HEK293T (cell line): ENCODE results near the gene DCHS2.

Experiments used
- BHLHE40 ChIP-seq: fragments of 450-650 bp; IDR thresholded peaks from 2 replicates; pipeline ENCODE4 v1.6.1; 2016; ENCODE audit warnings: mild to moderate bottlenecking, moderate library complexity, borderline replicate concordance
- CTBP1 ChIP-seq: fragments of 450-650 bp; IDR thresholded peaks from 2 replicates; pipeline ENCODE4 v1.6.1; 2016; ENCODE audit warnings: borderline replicate concordance
- ELF4 ChIP-seq: fragments of 450-650 bp; IDR thresholded peaks from 2 replicates; pipeline ENCODE4 v1.6.1; 2017; ENCODE audit warnings: antibody characterized with exemption
- FOXA1 ChIP-seq: fragments of 450-650 bp; IDR thresholded peaks from 2 replicates; pipeline ENCODE4 v1.6.1; 2016; ENCODE audit warnings: mild to moderate bottlenecking
- FOXM1 ChIP-seq: fragments of 450-650 bp; IDR thresholded peaks from 2 replicates; pipeline ENCODE4 v1.6.1; 2017; ENCODE audit warnings: mild to moderate bottlenecking, borderline replicate concordance
- HDGF ChIP-seq: fragments of 450-650 bp; IDR thresholded peaks from 2 replicates; pipeline ENCODE4 v1.6.1; 2017; ENCODE audit warnings: antibody characterized with exemption, borderline replicate concordance
- LEF1 ChIP-seq: fragments of 450-650 bp; IDR thresholded peaks from 2 replicates; pipeline ENCODE4 v1.6.1; 2017; ENCODE audit warnings: mild to moderate bottlenecking, borderline replicate concordance
- SP1 ChIP-seq: fragments of 450-650 bp; IDR thresholded peaks from 2 replicates; pipeline ENCODE4 v1.6.1; 2017
- SUZ12 ChIP-seq: fragments of 450-650 bp; IDR thresholded peaks from 2 replicates; pipeline ENCODE4 v1.6.1; 2016; ENCODE audit warnings: mild to moderate bottlenecking
- TARDBP ChIP-seq: fragments of 450-650 bp; IDR thresholded peaks from 2 replicates; pipeline ENCODE4 v1.6.1; 2016
- ZNF384 ChIP-seq: fragments of 450-650 bp; IDR thresholded peaks from 2 replicates; pipeline ENCODE4 v1.6.1; 2016

DNA sequence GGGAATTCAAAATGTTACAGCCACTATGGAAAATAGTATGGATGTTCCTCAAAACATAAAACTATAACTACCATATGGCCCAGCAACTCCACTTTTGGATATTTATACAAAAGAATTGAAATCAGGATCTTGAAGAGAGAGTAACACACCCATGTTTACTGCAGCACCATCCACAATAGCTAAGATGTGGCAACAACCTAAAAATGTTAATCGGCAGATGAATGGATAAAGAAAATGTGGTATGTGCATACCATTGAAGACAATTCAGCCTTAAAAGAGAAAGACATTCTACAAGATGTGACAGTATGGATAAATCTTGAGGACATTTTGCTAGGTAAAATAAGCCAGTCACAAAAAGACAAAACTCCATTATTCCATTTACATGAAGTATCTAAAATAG, 171.9 kb downstream of the DCHS2 start:
- no peak for TF ChIP-seq FOXA1
- TF ChIP-seq CTBP1: no peak
- no peak for TF ChIP-seq BHLHE40
- no peak for TF ChIP-seq LEF1
- no peak for TF ChIP-seq TARDBP
- TF ChIP-seq SUZ12: no peak
- no peak for TF ChIP-seq ELF4
- TF ChIP-seq SP1: no peak
- TF ChIP-seq HDGF: no peak
- TF ChIP-seq ZNF384: no peak
- no peak for TF ChIP-seq FOXM1
